CD14-positive monocyte (primary cell): ENCODE results near the gene HES4. TPM values are rescaled to one million over a fixed set of nuclear protein-coding genes. Genes with fewer than 3 reads are reported as not detected.
A peak's percentile ranks its signal among the peaks of the same experiment; 100 is the strongest.
"Not testable (repeated sequence)": the region's sequence is repeated elsewhere in the genome, so short reads cannot be mapped to it uniquely, and the experiment has no call there.

ENCODE experiments used
- DNase-seq, 3 donors: peaks; one replicate each; pipeline ENCODE4 v3.0.0-alpha.2; 2011 to 2022
- H2AFZ ChIP-seq: 2 replicates; pipeline ENCODE4 v1.6.0; 2012; ENCODE audit warnings: mild to moderate bottlenecking, low read depth, low read length, inconsistent platforms; ENCODE audit not compliant: insufficient read depth, poor library complexity, severe bottlenecking
- H3K27ac ChIP-seq, 2 donors: 1 replicate in 1 of 2; 2 replicates in 1 of 2; pipeline ENCODE4 v1.5.1; 2012 to 2013; ENCODE audit warnings: low read length in 2 of 2, control low read depth in 1 of 2, inconsistent platforms in 1 of 2, low read depth in 1 of 2, mild to moderate bottlenecking in 1 of 2
- H3K27me3 ChIP-seq, 2 donors: one replicate each; pipeline versions ENCODE4 v1.6.0 to v1.6.1; 2011 to 2013; ENCODE audit warnings: low read length in 2 of 2; ENCODE audit not compliant: control insufficient read depth in 2 of 2, insufficient read depth in 2 of 2
- H3K36me3 ChIP-seq, 2 donors: replicated peaks in 1 of 2; 1 replicate in 1 of 2; 2 replicates in 1 of 2; pipeline versions ENCODE4 v1.5.1 to v1.6.1; 2012 to 2013; ENCODE audit warnings: low read length in 2 of 2, control low read depth in 1 of 2, inconsistent platforms in 1 of 2, mild to moderate bottlenecking in 1 of 2; ENCODE audit not compliant: insufficient read depth in 2 of 2, control insufficient read depth in 1 of 2
- H3K4me1 ChIP-seq, 2 donors: 1 replicate in 1 of 2; 2 replicates in 1 of 2; pipeline versions ENCODE4 v1.5.1 to v1.6.1; 2012 to 2013; ENCODE audit warnings: low read length in 2 of 2, control low read depth in 1 of 2, inconsistent platforms in 1 of 2, mild to moderate bottlenecking in 1 of 2, moderate library complexity in 1 of 2; ENCODE audit not compliant: insufficient read depth in 2 of 2, control insufficient read depth in 1 of 2
- H3K4me2 ChIP-seq: replicated peaks from 2 replicates; pipeline ENCODE3; 2012; ENCODE audit warnings: low read length, moderate library complexity, mild to moderate bottlenecking; ENCODE audit not compliant: poor library complexity, severe bottlenecking; ENCODE audit errors: extremely low read depth
- H3K4me3 ChIP-seq, 3 experiments: fragments of 200-600 bp in 1 of 3; sonication (generic) in 1 of 3; replicated peaks in 1 of 3; 1 replicate in 2 of 3; 2 replicates in 1 of 3; pipeline ENCODE4 v1.5.1; 2011 to 2013; ENCODE audit warnings: low read length in 3 of 3, mild to moderate bottlenecking in 3 of 3, control low read depth in 2 of 3, low read depth in 2 of 3, inconsistent platforms in 1 of 3, moderate library complexity in 1 of 3
- H3K79me2 ChIP-seq: 2 replicates; pipeline ENCODE4 v1.6.0; 2012; ENCODE audit warnings: mild to moderate bottlenecking, control low read depth, inconsistent platforms, low read length, moderate library complexity; ENCODE audit not compliant: insufficient read depth
- H3K9ac ChIP-seq: 2 replicates; pipeline ENCODE4 v1.6.0; 2017; ENCODE audit warnings: low read length, mild to moderate bottlenecking; ENCODE audit not compliant: insufficient read depth, poor library complexity, severe bottlenecking
- H3K9me3 ChIP-seq, 2 donors: replicated peaks in 1 of 2; 1 replicate in 1 of 2; 2 replicates in 1 of 2; pipeline versions ENCODE4 v1.5.1 to v1.6.1; 2012 to 2013; ENCODE audit warnings: low read length in 2 of 2, control low read depth in 1 of 2; ENCODE audit not compliant: control insufficient read depth in 1 of 2, insufficient read depth in 1 of 2
- H4K20me1 ChIP-seq: 2 replicates; pipeline ENCODE4 v1.6.0; 2012; ENCODE audit warnings: mild to moderate bottlenecking, low read length, control low read depth, moderate library complexity; ENCODE audit not compliant: insufficient read depth
- H3K27ac Mint-ChIP-seq, 7 donors: one replicate each; pipeline ENCODE4 v1.8.0; 2020; ENCODE audit warnings: mild to moderate bottlenecking in 7 of 7, mixed read lengths in 7 of 7, moderate library complexity in 6 of 7, inconsistent platforms in 2 of 7
- H3K27me3 Mint-ChIP-seq, 3 donors: one replicate each; pipeline ENCODE4 v1.8.0; 2021 to 2022; ENCODE audit warnings: low read depth in 3 of 3, mild to moderate bottlenecking in 3 of 3, mixed read lengths in 3 of 3, moderate library complexity in 3 of 3, inconsistent platforms in 1 of 3
- H3K36me3 Mint-ChIP-seq, 2 donors: one replicate each; pipeline ENCODE4 v1.8.0; 2020; ENCODE audit warnings: mixed read lengths in 2 of 2, inconsistent platforms in 1 of 2, mild to moderate bottlenecking in 1 of 2
- H3K4me1 Mint-ChIP-seq: one replicate; pipeline ENCODE4 v1.8.0; 2020; ENCODE audit warnings: mild to moderate bottlenecking, mixed read lengths
- H3K4me3 Mint-ChIP-seq, 2 donors: one replicate each; pipeline ENCODE4 v1.8.0; 2020; ENCODE audit warnings: mild to moderate bottlenecking in 2 of 2, mixed read lengths in 2 of 2, moderate library complexity in 1 of 2
- H3K9me3 Mint-ChIP-seq, 7 donors: one replicate each; pipeline ENCODE4 v1.8.0; 2020 to 2022; ENCODE audit warnings: mixed read lengths in 7 of 7, mild to moderate bottlenecking in 6 of 7, moderate library complexity in 6 of 7, inconsistent platforms in 2 of 7
- CTCF ChIP-seq: fragments of 200-600 bp; IDR thresholded peaks from one replicate; pipeline ENCODE4 v1.8.0; 2022; ENCODE audit warnings: antibody characterized with exemption, mild to moderate bottlenecking
- WGBS: methylation state at CpG from one replicate; pipeline ENCODE4 v1.1.5; 2013; ENCODE audit warnings: missing lambda C conversion rate; ENCODE audit not compliant: insufficient coverage; 5-methylcytosine and 5-hydroxymethylcytosine counted together
- intact Hi-C, 2 donors: fragments of 100-400 bp; cut with micrococcal nuclease; formaldehyde crosslinking; loops; one replicate each; pipeline versions ENCODE4 v1.15.0 to v1.15.1; 2023
- polyA plus RNA-seq, 3 donors: library from polyadenylated mRNA; depleted of rRNA in 1 of 3; unstranded in 2 of 3; stranded (reverse) in 1 of 3; fragments of 300-500 nt in 2 of 3; fragments of >200 nt in 1 of 3; fragmentation: Illumina TruSeq in 2 of 3; gene quantifications; 1 replicate in 2 of 3; 2 replicates in 1 of 3; pipeline ENCODE4 v1.2.3, GENCODE V29; 2012 to 2021

The HES4 gene
- polyA plus RNA-seq, 3 donors = 1.4 to 26.8 (median 2.0) TPM

DNA sequence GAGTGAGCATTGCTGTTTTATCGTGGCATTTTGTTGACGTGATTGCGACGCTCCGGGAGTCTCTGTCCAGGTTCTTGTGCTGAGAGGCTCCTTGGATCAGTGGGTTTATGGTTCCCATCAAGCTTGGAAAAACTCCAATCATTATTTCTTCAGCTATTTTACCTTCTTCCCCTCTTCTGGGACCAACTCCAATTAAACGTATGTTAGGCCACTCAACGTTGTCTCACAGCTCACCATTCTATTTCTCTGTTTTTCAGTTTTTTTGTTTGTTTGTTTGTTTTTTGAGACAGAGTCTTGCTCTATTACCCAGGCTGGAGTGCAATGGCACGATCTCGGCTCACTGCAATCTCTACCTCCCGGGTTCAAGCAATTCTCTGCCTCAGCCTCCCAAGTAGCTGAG lies 8.0 kb downstream of the HES4 start:
- intact Hi-C loops = no loop called here
- Mint-ChIP-seq H3K36me3 (peaks cover 0 to 2% of the 10 kb centered on the region in 2 donors), H3K27me3 (peaks cover 51 to 78% (median 66%) of the 10 kb centered on the region in 3 donors), H3K9me3 (peaks cover 14 to 39% (median 31%) of the 10 kb centered on the region in 7 donors), H3K4me3 (peak overlapping the region in 1 of 2 donors; percentile 1), H3K4me1 (peaks cover 3% of the 10 kb centered on the region), H3K27ac (no peak overlapping the region)
- H3K36me3 ChIP-seq = no peaks in the 10 kb centered on the region
- WGBS = 100% methylated on average over 1 of the region's 10 CpGs
- H2AFZ ChIP-seq = no peak overlapping the region
- DNase-seq = no peak
- H3K4me3 ChIP-seq = no peak overlapping the region
- peaks cover 2 to 32% of the 10 kb centered on the region in 2 donors for H3K27me3 ChIP-seq
- H3K4me2 ChIP-seq = no peak overlapping the region
- H3K27ac ChIP-seq = no peak overlapping the region
- peaks cover 14 to 22% of the 10 kb centered on the region in 2 donors for H3K9me3 ChIP-seq
- H3K9ac ChIP-seq = no peak overlapping the region
- TF ChIP-seq CTCF = no peak
- H4K20me1 ChIP-seq = no peaks in the 10 kb centered on the region
- H3K4me1 ChIP-seq = no peaks in the 10 kb centered on the region
- H3K79me2 ChIP-seq = no peaks in the 10 kb centered on the region

DNA sequence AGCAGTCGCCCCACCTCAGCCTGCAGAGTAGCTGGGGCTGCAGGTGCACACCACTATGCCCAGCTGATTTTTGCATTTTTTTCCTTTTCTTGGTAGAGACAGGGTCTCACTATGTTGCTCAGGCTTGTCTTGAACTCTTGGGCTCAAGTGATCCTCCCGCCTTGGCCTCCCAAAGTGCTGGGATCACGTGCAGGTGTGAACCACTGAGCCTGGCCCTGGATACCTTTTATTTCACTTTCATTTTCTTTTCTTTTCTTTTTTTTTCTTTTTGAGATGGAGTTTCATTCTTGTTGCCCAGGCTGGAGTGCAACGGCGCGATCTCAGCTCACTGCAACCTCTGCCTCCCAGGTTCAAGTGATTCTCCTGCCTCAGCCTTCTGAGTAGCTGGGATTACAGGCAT lies 8.6 kb downstream of the HES4 start:
- H3K27ac ChIP-seq, H3K79me2 ChIP-seq, H3K4me1 Mint-ChIP-seq, H3K27ac Mint-ChIP-seq, H4K20me1 ChIP-seq, DNase-seq, H3K4me3 ChIP-seq, H3K4me2 ChIP-seq, H2AFZ ChIP-seq, H3K36me3 ChIP-seq, H3K9ac ChIP-seq, intact Hi-C loops, H3K4me1 ChIP-seq, H3K36me3 Mint-ChIP-seq: not testable (repeated sequence)
- H3K27me3 Mint-ChIP-seq = peaks cover 51 to 81% (median 65%) of the 10 kb centered on the region in 3 donors
- Histone ChIP-seq H3K9me3 (peaks cover 13 to 22% of the 10 kb centered on the region in 2 donors), H3K27me3 (peaks cover 0 to 31% of the 10 kb centered on the region in 2 donors)
- WGBS = 100% methylated on average over 1 of the region's 6 CpGs
- peaks cover 14 to 39% (median 30%) of the 10 kb centered on the region in 7 donors for H3K9me3 Mint-ChIP-seq
- H3K4me3 Mint-ChIP-seq = peak overlapping the region in 1 of 2 donors; percentile 20

GRCh38 chr1:988061-988460 lies 11.8 kb downstream of the HES4 start:
- not testable (repeated sequence) for H3K79me2 ChIP-seq, H2AFZ ChIP-seq, H3K27ac ChIP-seq, H3K36me3 Mint-ChIP-seq, DNase-seq, H4K20me1 ChIP-seq, H3K4me2 ChIP-seq, H3K36me3 ChIP-seq, H3K27ac Mint-ChIP-seq, H3K4me3 ChIP-seq, H3K4me1 ChIP-seq, H3K4me1 Mint-ChIP-seq, H3K9ac ChIP-seq
- Mint-ChIP-seq H3K4me3 (peak overlapping the region in 1 of 2 donors; percentile 43), H3K9me3 (peaks cover 14 to 32% (median 23%) of the 10 kb centered on the region in 7 donors), H3K27me3 (peaks cover 53 to 77% (median 58%) of the 10 kb centered on the region in 3 donors)
- intact Hi-C loops = loop anchor here in 1 of 2 donors (10.0 kb wide), 1 partner anchor 77 kb away; no protein-coding TSS in a partner anchor
- no CpG with 5 or more reads among the region's 5 CpGs for WGBS
- peaks cover 10 to 14% of the 10 kb centered on the region in 2 donors for H3K9me3 ChIP-seq
- peaks cover 0 to 20% of the 10 kb centered on the region in 2 donors for H3K27me3 ChIP-seq
